ENCODE data around the gene CREB3.

CREB3 gene

GRCh38 chr9:35738186-35738585 lies 5.7 kb downstream of the CREB3 start:
- no peak overlapping the region for H2BK5ac ChIP-seq (ENCODE audit: low read depth, low read length, poor library complexity, severe bottlenecking)
- no peak overlapping the region for H2AK5ac ChIP-seq (ENCODE audit: low read length, severe bottlenecking)
- no peak overlapping the region for H2BK12ac ChIP-seq (ENCODE audit: low read length in 2 of 2)
- no peaks in the 10 kb centered on the region for H3K27me3 ChIP-seq (ENCODE audit: control insufficient read depth in 1 of 2, insufficient read depth in 1 of 2, low read length in 2 of 2)
- H3K23ac ChIP-seq (ENCODE audit: low read length in 2 of 2), result no peak overlapping the region
- no peak overlapping the region for H2AFZ ChIP-seq (ENCODE audit: low read depth, low read length)
- H3K9me3 ChIP-seq (ENCODE audit: control insufficient read depth, low read length), result no peaks in the 10 kb centered on the region
- no peak overlapping the region for H4K91ac ChIP-seq (ENCODE audit: low read length)
- WGBS, result 94% methylated on average over 4 of the region's 4 CpGs
- peaks cover 5% of the 10 kb centered on the region for H3K4me1 ChIP-seq (ENCODE audit: control insufficient read depth, insufficient read depth, low read depth, low read length)
- H3K18ac ChIP-seq (ENCODE audit: low read depth in 1 of 2, low read length in 2 of 2), result no peak overlapping the region
- H3K36me3 ChIP-seq (ENCODE audit: control insufficient read depth in 1 of 2, insufficient read depth in 2 of 2, low read depth in 1 of 2, low read length in 2 of 2), result peaks cover 67 to 86% of the 10 kb centered on the region in 2 experiments
- H2BK15ac ChIP-seq (ENCODE audit: low read depth, poor library complexity, severe bottlenecking), result no peak overlapping the region
- no peak overlapping the region for H4K8ac ChIP-seq (ENCODE audit: low read length)
- H3K4ac ChIP-seq (ENCODE audit: low read depth in 1 of 2, low read length in 2 of 2), result no peak overlapping the region
- H3K4me3 ChIP-seq (ENCODE audit: insufficient read depth in 1 of 2, low read depth in 1 of 2, low read length in 2 of 2), result no peak overlapping the region
- DNase-seq, result no peak
- no peak overlapping the region for H3K27ac ChIP-seq (ENCODE audit: low read length, poor library complexity, severe bottlenecking)
- H3K79me1 ChIP-seq (replicated peaks; ENCODE audit: low read length, poor library complexity, severe bottlenecking), result peaks cover 35% of the 10 kb centered on the region
- no peak overlapping the region for H3K9ac ChIP-seq (ENCODE audit: low read length)
- no peak overlapping the region for H3K14ac ChIP-seq (ENCODE audit: low read length in 2 of 2)
- H2BK120ac ChIP-seq (ENCODE audit: low read depth, low read length), result no peak overlapping the region
- no peak overlapping the region for H3K4me2 ChIP-seq (ENCODE audit: low read length, poor library complexity, severe bottlenecking)

GRCh38 chr9:35738924-35739323 lies 6.5 kb downstream of the CREB3 start:
- H2BK15ac ChIP-seq (ENCODE audit: low read depth, poor library complexity, severe bottlenecking), result no peak overlapping the region
- H3K4me2 ChIP-seq (ENCODE audit: low read length, poor library complexity, severe bottlenecking), result no peak overlapping the region
- no peak overlapping the region for H2BK120ac ChIP-seq (ENCODE audit: low read depth, low read length)
- no peak overlapping the region for H3K23ac ChIP-seq (ENCODE audit: low read length in 2 of 2)
- H3K36me3 ChIP-seq (ENCODE audit: control insufficient read depth in 1 of 2, insufficient read depth in 2 of 2, low read depth in 1 of 2, low read length in 2 of 2), result peaks cover 71 to 94% of the 10 kb centered on the region in 2 experiments
- H3K27ac ChIP-seq (ENCODE audit: low read length, poor library complexity, severe bottlenecking), result no peak overlapping the region
- H3K9ac ChIP-seq (ENCODE audit: low read length), result no peak overlapping the region
- no peak overlapping the region for H3K14ac ChIP-seq (ENCODE audit: low read length in 2 of 2)
- H2AK5ac ChIP-seq (ENCODE audit: low read length, severe bottlenecking), result no peak overlapping the region
- no peaks in the 10 kb centered on the region for H3K27me3 ChIP-seq (ENCODE audit: control insufficient read depth in 1 of 2, insufficient read depth in 1 of 2, low read length in 2 of 2)
- 98% methylated on average over 6 of the region's 7 CpGs for WGBS
- no peak for DNase-seq
- no peak overlapping the region for H3K18ac ChIP-seq (ENCODE audit: low read depth in 1 of 2, low read length in 2 of 2)
- no peak overlapping the region for H3K4me3 ChIP-seq (ENCODE audit: insufficient read depth in 1 of 2, low read depth in 1 of 2, low read length in 2 of 2)
- no peak overlapping the region for H2BK12ac ChIP-seq (ENCODE audit: low read length in 2 of 2)
- peaks cover 4% of the 10 kb centered on the region for H3K4me1 ChIP-seq (ENCODE audit: control insufficient read depth, insufficient read depth, low read depth, low read length)
- H4K8ac ChIP-seq (ENCODE audit: low read length), result no peak overlapping the region
- no peak overlapping the region for H4K91ac ChIP-seq (ENCODE audit: low read length)
- no peak overlapping the region for H3K4ac ChIP-seq (ENCODE audit: low read depth in 1 of 2, low read length in 2 of 2)
- H2BK5ac ChIP-seq (ENCODE audit: low read depth, low read length, poor library complexity, severe bottlenecking), result no peak overlapping the region
- no peaks in the 10 kb centered on the region for H3K9me3 ChIP-seq (ENCODE audit: control insufficient read depth, low read length)
- peaks cover 38% of the 10 kb centered on the region for H3K79me1 ChIP-seq (replicated peaks; ENCODE audit: low read length, poor library complexity, severe bottlenecking)
- H2AFZ ChIP-seq (ENCODE audit: low read depth, low read length), result no peak overlapping the region

- no peak overlapping the region for H3K4me3 ChIP-seq (ENCODE audit: insufficient read depth in 1 of 2, low read depth in 1 of 2, low read length in 2 of 2)
- 93% methylated on average over 5 of the region's 6 CpGs for WGBS
- H3K36me3 ChIP-seq (ENCODE audit: control insufficient read depth in 1 of 2, insufficient read depth in 2 of 2, low read depth in 1 of 2, low read length in 2 of 2), result peaks cover 75 to 92% of the 10 kb centered on the region in 2 experiments
- no peaks in the 10 kb centered on the region for H3K9me3 ChIP-seq (ENCODE audit: control insufficient read depth, low read length)
- H3K27me3 ChIP-seq (ENCODE audit: control insufficient read depth in 1 of 2, insufficient read depth in 1 of 2, low read length in 2 of 2), result no peaks in the 10 kb centered on the region
- H2BK15ac ChIP-seq (ENCODE audit: low read depth, poor library complexity, severe bottlenecking), result no peak overlapping the region
- no peak overlapping the region for H2BK5ac ChIP-seq (ENCODE audit: low read depth, low read length, poor library complexity, severe bottlenecking)
- no peak overlapping the region for H3K18ac ChIP-seq (ENCODE audit: low read depth in 1 of 2, low read length in 2 of 2)
- no peak overlapping the region for H3K27ac ChIP-seq (ENCODE audit: low read length, poor library complexity, severe bottlenecking)
- DNase-seq, result no peak
- H3K23ac ChIP-seq (ENCODE audit: low read length in 2 of 2), result no peak overlapping the region
- H2AK5ac ChIP-seq (ENCODE audit: low read length, severe bottlenecking), result no peak overlapping the region
- peaks cover 3% of the 10 kb centered on the region for H3K4me1 ChIP-seq (ENCODE audit: control insufficient read depth, insufficient read depth, low read depth, low read length)
- no peak overlapping the region for H2BK12ac ChIP-seq (ENCODE audit: low read length in 2 of 2)
- H3K4me2 ChIP-seq (ENCODE audit: low read length, poor library complexity, severe bottlenecking), result no peak overlapping the region
- peaks cover 40% of the 10 kb centered on the region for H3K79me1 ChIP-seq (replicated peaks; ENCODE audit: low read length, poor library complexity, severe bottlenecking)
- no peak overlapping the region for H2BK120ac ChIP-seq (ENCODE audit: low read depth, low read length)
- H4K91ac ChIP-seq (ENCODE audit: low read length), result no peak overlapping the region
- H2AFZ ChIP-seq (ENCODE audit: low read depth, low read length), result no peak overlapping the region
- H3K14ac ChIP-seq (ENCODE audit: low read length in 2 of 2), result no peak overlapping the region
- H3K9ac ChIP-seq (ENCODE audit: low read length), result no peak overlapping the region
- no peak overlapping the region for H4K8ac ChIP-seq (ENCODE audit: low read length)
- H3K4ac ChIP-seq (ENCODE audit: low read depth in 1 of 2, low read length in 2 of 2), result no peak overlapping the region
Observed at GRCh38 chr9:35740243-35740642, 7.8 kb downstream of the CREB3 start.

- Histone ChIP-seq H3K18ac (ENCODE audit: low read depth in 1 of 2, low read length in 2 of 2) (no peak overlapping the region), H3K9me3 (ENCODE audit: control insufficient read depth, low read length) (no peaks in the 10 kb centered on the region), H4K8ac (ENCODE audit: low read length) (no peak overlapping the region), H3K4me3 (ENCODE audit: insufficient read depth in 1 of 2, low read depth in 1 of 2, low read length in 2 of 2) (no peak overlapping the region), H2BK15ac (ENCODE audit: low read depth, poor library complexity, severe bottlenecking) (no peak overlapping the region), H2BK12ac (ENCODE audit: low read length in 2 of 2) (no peak overlapping the region), H3K9ac (ENCODE audit: low read length) (no peak overlapping the region), H3K4ac (ENCODE audit: low read depth in 1 of 2, low read length in 2 of 2) (no peak overlapping the region), H2AK5ac (ENCODE audit: low read length, severe bottlenecking) (no peak overlapping the region), H3K79me1 (replicated peaks; ENCODE audit: low read length, poor library complexity, severe bottlenecking) (peaks cover 37% of the 10 kb centered on the region), H2BK5ac (ENCODE audit: low read depth, low read length, poor library complexity, severe bottlenecking) (no peak overlapping the region), H3K27me3 (ENCODE audit: control insufficient read depth in 1 of 2, insufficient read depth in 1 of 2, low read length in 2 of 2) (no peaks in the 10 kb centered on the region), H4K91ac (ENCODE audit: low read length) (no peak overlapping the region), H3K23ac (ENCODE audit: low read length in 2 of 2) (no peak overlapping the region), H3K14ac (ENCODE audit: low read length in 2 of 2) (no peak overlapping the region), H2AFZ (ENCODE audit: low read depth, low read length) (no peak overlapping the region), H3K4me2 (ENCODE audit: low read length, poor library complexity, severe bottlenecking) (no peak overlapping the region), H3K4me1 (ENCODE audit: control insufficient read depth, insufficient read depth, low read depth, low read length) (peaks cover 2% of the 10 kb centered on the region), H2BK120ac (ENCODE audit: low read depth, low read length) (no peak overlapping the region), H3K27ac (ENCODE audit: low read length, poor library complexity, severe bottlenecking) (no peak overlapping the region), H3K36me3 (ENCODE audit: control insufficient read depth in 1 of 2, insufficient read depth in 2 of 2, low read depth in 1 of 2, low read length in 2 of 2) (peaks cover 65 to 81% of the 10 kb centered on the region in 2 experiments)
- WGBS, result 96% methylated on average over 7 of the region's 7 CpGs
- no peak for DNase-seq
Observed at GRCh38 chr9:35741740-35742139, 9.3 kb downstream of the CREB3 start.
